GM19395 (cell line): ENCODE results near the gene GRAMD4.

ENCODE experiments used
- ATAC-seq: cut with Tn5 transposase; IDR thresholded peaks from one replicate; pipeline ENCODE4 v1.9.1; 2021; ENCODE audit warnings: mild to moderate bottlenecking, moderate library complexity; ENCODE audit not compliant: unreplicated experiment

GRAMD4 gene

GRCh38 chr22:46582281-46582933, 37.8 kb upstream of the GRAMD4 start:
- no peak for ATAC-seq

- no peak for ATAC-seq
These were observed 36.6 kb upstream of the GRAMD4 start for GRCh38 chr22:46583571-46583970.

- no peak for ATAC-seq
These were observed 35.9 kb upstream of the GRAMD4 start for GRCh38 chr22:46584081-46584921.

- no peak for ATAC-seq
These were observed 34.7 kb upstream of the GRAMD4 start for GRCh38 chr22:46585340-46586122.

GRCh38 chr22:46586123-46586519, 34.1 kb upstream of the GRAMD4 start:
- ATAC-seq, result no peak

GRCh38 chr22:46586531-46587011, 33.6 kb upstream of the GRAMD4 start:
- ATAC-seq, result peak; percentile 8

- ATAC-seq, result peak; percentile 54
These were observed 33.1 kb upstream of the GRAMD4 start for GRCh38 chr22:46587061-46587460.

- peak; percentile 63 for ATAC-seq
These were observed 32.5 kb upstream of the GRAMD4 start for GRCh38 chr22:46587492-46588278.

GRCh38 chr22:46588279-46589140, 31.7 kb upstream of the GRAMD4 start:
- no peak for ATAC-seq

GRCh38 chr22:46589141-46589748, 30.9 kb upstream of the GRAMD4 start:
- no peak for ATAC-seq

GRCh38 chr22:46589871-46590271, 30.3 kb upstream of the GRAMD4 start:
- no peak for ATAC-seq

GRCh38 chr22:46590334-46590733, 29.9 kb upstream of the GRAMD4 start:
- ATAC-seq, result no peak

GRCh38 chr22:46591930-46592329, 28.3 kb upstream of the GRAMD4 start:
- ATAC-seq, result no peak

GRCh38 chr22:46592390-46592872, 27.8 kb upstream of the GRAMD4 start:
- ATAC-seq, result peak; percentile 47

GRCh38 chr22:46593211-46593681, 26.9 kb upstream of the GRAMD4 start:
- peak; percentile 52 for ATAC-seq

GRCh38 chr22:46593996-46594946, 25.9 kb upstream of the GRAMD4 start:
- ATAC-seq, result no peak

- no peak for ATAC-seq
These were observed 25.3 kb upstream of the GRAMD4 start for GRCh38 chr22:46594947-46595298.

GRCh38 chr22:46595545-46595944, 24.6 kb upstream of the GRAMD4 start:
- no peak for ATAC-seq
